ENCODE results near the gene RPL31. TPM values are rescaled to one million over a fixed set of nuclear protein-coding genes. Genes with fewer than 3 reads are reported as not detected.

The RPL31 gene
- 8,456 TPM for polyA plus RNA-seq (2013)

DNA sequence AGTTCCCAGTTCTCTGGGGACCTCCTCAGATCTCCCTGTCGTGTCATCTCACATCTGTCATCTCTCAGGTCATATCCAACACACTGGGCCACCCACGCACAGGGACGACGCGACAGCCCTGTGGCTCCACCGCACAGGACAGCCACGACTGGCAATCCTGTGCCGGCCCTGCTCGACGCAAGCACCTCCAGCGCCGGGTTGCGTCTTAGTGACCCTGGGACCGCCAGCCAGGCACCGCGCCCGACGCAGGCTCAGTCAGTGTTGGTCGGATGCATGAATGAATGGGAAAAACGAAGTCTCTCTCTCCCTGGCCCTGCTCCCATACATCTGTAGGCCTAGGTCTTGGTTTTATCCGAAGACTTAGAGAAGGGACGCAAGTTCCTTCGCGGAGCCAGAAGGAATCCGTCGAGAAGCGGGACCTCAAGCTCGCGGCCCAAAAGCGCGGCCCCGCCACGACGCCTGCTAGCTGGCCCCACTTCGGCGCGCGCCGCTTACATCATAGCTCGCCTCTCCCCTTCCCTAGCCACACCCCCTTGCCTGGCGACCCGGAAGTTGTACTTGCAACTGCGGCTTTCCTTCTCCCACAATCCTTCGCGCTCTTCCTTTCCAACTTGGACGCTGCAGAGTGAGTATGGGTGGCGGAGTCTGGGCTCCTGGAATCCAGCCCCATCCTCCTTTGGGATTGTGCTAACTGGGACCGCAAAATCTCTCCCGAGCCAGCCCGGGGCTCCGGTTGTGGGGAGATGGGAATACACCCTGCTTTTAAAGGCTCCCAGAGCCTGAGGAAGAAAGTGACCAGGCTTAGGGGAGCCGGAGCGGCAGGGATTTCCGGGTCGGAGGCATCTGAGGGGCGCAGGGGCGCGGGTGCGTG is at the start of gene RPL31:
TSS of gene RPL31 (plus strand) at position 599 of the 871 bp plus-strand sequence. CDS start 413 bp downstream, outside the sequence.
- Histone ChIP-seq H3K27ac (ENCODE audit: insufficient read depth in 1 of 2, low read depth in 1 of 2, low read length in 2 of 2, poor library complexity in 1 of 2, severe bottlenecking in 2 of 2) (peak within 1 kb of the TSS; percentile 89 to 95), H3K27me3 (replicated peaks in 2 of 5; ENCODE audit: control insufficient read depth in 4 of 5, insufficient read depth in 5 of 5, low read length in 4 of 5) (peaks cover 0 to 2% (median 0%) of the 10 kb centered on the region in 5 experiments), H3K36me3 (ENCODE audit: control insufficient read depth in 4 of 4, insufficient read depth in 4 of 4, low read length in 3 of 4) (peaks cover 12 to 42% (median 32%) of the 10 kb centered on the region in 4 experiments), H3K9me3 (ENCODE audit: control extremely low read depth in 1 of 5, control insufficient read depth in 4 of 5, insufficient read depth in 2 of 5, low read depth in 1 of 5, low read length in 4 of 5) (no peaks in the 10 kb centered on the region), H3K4me1 (ENCODE audit: control extremely low read depth in 1 of 4, control insufficient read depth in 4 of 4, insufficient read depth in 4 of 4, low read length in 3 of 4) (peaks cover 12 to 26% (median 19%) of the 10 kb centered on the region in 4 experiments), H3K4me3 (ENCODE audit: control insufficient read depth in 1 of 7, extremely low read depth in 1 of 7, insufficient read depth in 4 of 7, low read depth in 2 of 7, low read length in 6 of 7) (peak within 1 kb of the TSS; percentile 92 to 98 (median 97))
- POLR2A ChIA-PET, result no interaction called here
- 11% methylated on average over 49 of the region's 59 CpGs for WGBS (ENCODE audit: insufficient coverage)
- peak; percentile 97 to 99 (median 99) for DNase-seq
- CTCF ChIA-PET, result interaction anchor here (0.6 to 2.5 kb wide), 5 partner anchors 11 to 250 kb away, joined by 3 to 13 read pairs (median 4); no protein-coding TSS in a partner anchor

DNA sequence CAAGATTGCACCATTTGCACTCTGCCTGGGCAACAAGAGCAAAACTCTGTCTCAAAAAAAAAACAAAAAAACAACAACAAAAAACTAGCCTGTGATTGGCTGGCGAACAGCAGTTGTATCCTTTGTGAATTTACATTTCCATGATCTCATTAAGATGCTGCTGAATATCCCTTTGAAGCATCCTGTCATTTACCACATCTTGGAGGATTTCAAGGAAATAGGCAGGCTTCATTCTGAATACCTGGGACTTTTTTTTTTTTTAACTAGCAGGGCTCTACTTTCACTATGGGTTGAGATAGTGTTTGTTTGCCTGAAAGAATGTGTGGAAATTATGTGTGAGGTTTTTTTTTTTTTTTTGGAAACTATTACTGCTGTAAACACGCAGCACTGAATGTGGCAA is 49.6 kb upstream of the RPL31 start:
- H3K4me1 ChIP-seq (ENCODE audit: control extremely low read depth in 1 of 4, control insufficient read depth in 4 of 4, insufficient read depth in 4 of 4, low read length in 3 of 4), result no peaks in the 10 kb centered on the region
- WGBS (ENCODE audit: insufficient coverage), result 96% methylated on average over 2 of the region's 2 CpGs
- no peak for DNase-seq
- no peaks in the 10 kb centered on the region for H3K9me3 ChIP-seq (ENCODE audit: control extremely low read depth in 1 of 5, control insufficient read depth in 4 of 5, insufficient read depth in 2 of 5, low read depth in 1 of 5, low read length in 4 of 5)
- ChIA-PET CTCF (no interaction called here), POLR2A (no interaction called here)
- H3K4me3 ChIP-seq (ENCODE audit: control insufficient read depth in 1 of 7, extremely low read depth in 1 of 7, insufficient read depth in 4 of 7, low read depth in 2 of 7, low read length in 6 of 7), result no peak overlapping the region
- peaks cover 0 to 4% (median 3%) of the 10 kb centered on the region in 5 experiments for H3K27me3 ChIP-seq (replicated peaks in 2 of 5; ENCODE audit: control insufficient read depth in 4 of 5, insufficient read depth in 5 of 5, low read length in 4 of 5)
- H3K36me3 ChIP-seq (ENCODE audit: control insufficient read depth in 4 of 4, insufficient read depth in 4 of 4, low read length in 3 of 4), result no peaks in the 10 kb centered on the region
- H3K27ac ChIP-seq (ENCODE audit: insufficient read depth in 1 of 2, low read depth in 1 of 2, low read length in 2 of 2, poor library complexity in 1 of 2, severe bottlenecking in 2 of 2), result no peak overlapping the region

DNA sequence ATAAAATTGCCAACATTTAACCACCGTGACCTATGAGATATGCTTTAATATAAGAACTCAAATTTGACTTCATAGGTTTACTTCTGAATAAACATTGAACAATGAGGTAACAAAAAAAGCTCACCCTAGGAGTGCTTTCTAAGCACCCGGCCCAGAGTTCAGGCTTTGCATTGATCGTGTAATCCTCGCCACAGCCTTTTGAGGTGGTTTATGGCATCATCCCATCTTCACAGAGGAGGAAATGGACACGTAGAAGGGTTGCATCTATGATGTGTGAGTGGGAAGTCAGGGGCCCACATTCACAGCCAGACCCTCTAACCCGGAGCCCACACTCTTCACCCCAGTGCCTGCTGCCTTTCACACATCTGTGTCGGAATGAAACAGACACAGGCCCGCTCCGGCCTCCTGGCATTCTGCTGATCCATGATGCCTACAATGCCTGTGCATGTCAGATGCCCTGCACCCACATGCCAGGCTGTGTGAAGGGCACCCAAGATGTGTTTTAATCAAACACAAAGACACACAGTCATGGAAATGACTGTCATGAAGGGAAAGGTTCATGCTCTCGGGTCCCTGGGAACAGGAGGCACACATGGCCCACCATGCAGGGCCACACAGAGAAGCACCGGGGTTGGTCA is 48.6 kb upstream of the RPL31 start:
- no peaks in the 10 kb centered on the region for H3K9me3 ChIP-seq (ENCODE audit: control extremely low read depth in 1 of 5, control insufficient read depth in 4 of 5, insufficient read depth in 2 of 5, low read depth in 1 of 5, low read length in 4 of 5)
- no peak overlapping the region for H3K27ac ChIP-seq (ENCODE audit: insufficient read depth in 1 of 2, low read depth in 1 of 2, low read length in 2 of 2, poor library complexity in 1 of 2, severe bottlenecking in 2 of 2)
- no peaks in the 10 kb centered on the region for H3K4me1 ChIP-seq (ENCODE audit: control extremely low read depth in 1 of 4, control insufficient read depth in 4 of 4, insufficient read depth in 4 of 4, low read length in 3 of 4)
- CTCF ChIA-PET, result interaction anchor here (0.6 kb wide), 1 partner anchor 1853 kb away, joined by 3 read pairs; no protein-coding TSS in a partner anchor
- DNase-seq, result no peak
- POLR2A ChIA-PET, result no interaction called here
- no peaks in the 10 kb centered on the region for H3K36me3 ChIP-seq (ENCODE audit: control insufficient read depth in 4 of 4, insufficient read depth in 4 of 4, low read length in 3 of 4)
- 100% methylated on average over 9 of the region's 11 CpGs for WGBS (ENCODE audit: insufficient coverage)
- H3K27me3 ChIP-seq (replicated peaks in 2 of 5; ENCODE audit: control insufficient read depth in 4 of 5, insufficient read depth in 5 of 5, low read length in 4 of 5), result peaks cover 0 to 3% (median 0%) of the 10 kb centered on the region in 5 experiments
- no peak overlapping the region for H3K4me3 ChIP-seq (ENCODE audit: control insufficient read depth in 1 of 7, extremely low read depth in 1 of 7, insufficient read depth in 4 of 7, low read depth in 2 of 7, low read length in 6 of 7)

DNA sequence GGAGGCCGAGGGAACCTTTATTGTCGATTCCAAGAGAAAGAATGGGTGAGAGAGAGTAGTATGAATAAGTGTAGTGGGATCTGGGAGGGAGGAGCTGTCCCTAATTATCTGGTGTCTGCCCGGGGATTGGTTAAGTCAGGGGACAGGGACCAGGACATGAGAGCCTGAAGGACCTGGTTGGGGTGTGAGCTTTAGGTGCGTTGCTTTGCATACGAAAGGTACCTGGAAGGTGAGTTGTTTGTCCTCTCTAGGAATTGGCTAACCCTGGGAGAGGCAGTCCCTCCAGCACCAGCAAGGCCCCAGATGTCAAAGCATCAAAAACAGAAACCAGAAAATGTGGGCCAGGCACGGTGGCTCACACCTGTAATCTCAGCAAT is 48.1 kb upstream of the RPL31 start:
- no peak overlapping the region for H3K4me3 ChIP-seq (ENCODE audit: control insufficient read depth in 1 of 7, extremely low read depth in 1 of 7, insufficient read depth in 4 of 7, low read depth in 2 of 7, low read length in 6 of 7)
- 86% methylated on average over 4 of the region's 6 CpGs for WGBS (ENCODE audit: insufficient coverage)
- H3K36me3 ChIP-seq (ENCODE audit: control insufficient read depth in 4 of 4, insufficient read depth in 4 of 4, low read length in 3 of 4), result no peaks in the 10 kb centered on the region
- no peak overlapping the region for H3K27ac ChIP-seq (ENCODE audit: insufficient read depth in 1 of 2, low read depth in 1 of 2, low read length in 2 of 2, poor library complexity in 1 of 2, severe bottlenecking in 2 of 2)
- CTCF ChIA-PET, result no interaction called here
- no peaks in the 10 kb centered on the region for H3K4me1 ChIP-seq (ENCODE audit: control extremely low read depth in 1 of 4, control insufficient read depth in 4 of 4, insufficient read depth in 4 of 4, low read length in 3 of 4)
- no peaks in the 10 kb centered on the region for H3K9me3 ChIP-seq (ENCODE audit: control extremely low read depth in 1 of 5, control insufficient read depth in 4 of 5, insufficient read depth in 2 of 5, low read depth in 1 of 5, low read length in 4 of 5)
- DNase-seq, result no peak
- peaks cover 0 to 2% (median 0%) of the 10 kb centered on the region in 5 experiments for H3K27me3 ChIP-seq (replicated peaks in 2 of 5; ENCODE audit: control insufficient read depth in 4 of 5, insufficient read depth in 5 of 5, low read length in 4 of 5)
- POLR2A ChIA-PET, result no interaction called here

DNA sequence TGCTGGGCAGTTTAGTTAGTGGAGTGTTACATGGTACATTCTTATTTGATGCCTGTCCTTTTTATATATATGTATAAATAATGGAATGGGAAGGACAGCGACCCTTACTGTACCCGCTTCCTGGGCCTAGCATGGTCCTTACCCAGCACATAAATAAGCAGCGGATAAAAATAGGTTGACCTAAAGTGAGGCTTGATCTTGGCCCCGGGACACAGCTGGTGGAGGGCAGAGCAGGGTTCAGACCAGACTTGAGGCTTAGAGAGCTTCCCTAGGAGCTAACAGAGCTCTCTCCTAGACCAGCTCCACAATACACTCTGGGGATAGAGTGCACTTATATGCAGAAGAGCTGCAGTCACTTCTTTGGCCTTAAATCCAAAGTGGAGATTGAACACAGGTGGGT is 46.9 kb upstream of the RPL31 start:
- Histone ChIP-seq H3K36me3 (ENCODE audit: control insufficient read depth in 4 of 4, insufficient read depth in 4 of 4, low read length in 3 of 4) (no peaks in the 10 kb centered on the region), H3K4me3 (ENCODE audit: control insufficient read depth in 1 of 7, extremely low read depth in 1 of 7, insufficient read depth in 4 of 7, low read depth in 2 of 7, low read length in 6 of 7) (no peak overlapping the region), H3K4me1 (ENCODE audit: control extremely low read depth in 1 of 4, control insufficient read depth in 4 of 4, insufficient read depth in 4 of 4, low read length in 3 of 4) (no peaks in the 10 kb centered on the region), H3K27me3 (replicated peaks in 2 of 5; ENCODE audit: control insufficient read depth in 4 of 5, insufficient read depth in 5 of 5, low read length in 4 of 5) (peaks cover 0 to 3% (median 0%) of the 10 kb centered on the region in 5 experiments), H3K9me3 (ENCODE audit: control extremely low read depth in 1 of 5, control insufficient read depth in 4 of 5, insufficient read depth in 2 of 5, low read depth in 1 of 5, low read length in 4 of 5) (no peaks in the 10 kb centered on the region), H3K27ac (ENCODE audit: insufficient read depth in 1 of 2, low read depth in 1 of 2, low read length in 2 of 2, poor library complexity in 1 of 2, severe bottlenecking in 2 of 2) (no peak overlapping the region)
- POLR2A ChIA-PET, result no interaction called here
- DNase-seq, result no peak
- CTCF ChIA-PET, result no interaction called here
- 89% methylated on average over 3 of the region's 4 CpGs for WGBS (ENCODE audit: insufficient coverage)

DNA sequence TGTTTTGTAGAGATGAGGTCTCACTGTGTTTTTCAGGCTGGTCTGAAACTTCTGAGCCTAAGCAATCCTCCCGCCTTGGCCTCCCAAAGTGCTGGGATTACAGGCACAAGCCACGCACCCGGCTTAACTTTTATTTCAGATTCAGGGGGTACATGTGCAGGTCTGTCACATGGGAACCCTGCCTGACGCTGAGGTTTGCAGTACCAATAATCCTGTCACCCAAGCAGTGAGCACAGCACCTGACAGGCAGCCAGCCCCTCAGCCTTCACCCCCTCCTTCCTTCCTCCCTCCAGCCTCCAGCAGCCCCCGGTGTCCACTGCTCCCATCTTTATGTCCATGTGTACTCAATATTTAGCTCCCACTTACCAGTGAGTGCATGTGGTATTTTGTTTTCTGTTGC is 46.0 kb upstream of the RPL31 start:
- Histone ChIP-seq H3K27me3 (replicated peaks in 2 of 5; ENCODE audit: control insufficient read depth in 4 of 5, insufficient read depth in 5 of 5, low read length in 4 of 5) (peaks cover 0 to 7% (median 0%) of the 10 kb centered on the region in 5 experiments), H3K9me3 (ENCODE audit: control extremely low read depth in 1 of 5, control insufficient read depth in 4 of 5, insufficient read depth in 2 of 5, low read depth in 1 of 5, low read length in 4 of 5) (no peaks in the 10 kb centered on the region), H3K27ac (ENCODE audit: insufficient read depth in 1 of 2, low read depth in 1 of 2, low read length in 2 of 2, poor library complexity in 1 of 2, severe bottlenecking in 2 of 2) (no peak overlapping the region), H3K4me1 (ENCODE audit: control extremely low read depth in 1 of 4, control insufficient read depth in 4 of 4, insufficient read depth in 4 of 4, low read length in 3 of 4) (no peaks in the 10 kb centered on the region), H3K36me3 (ENCODE audit: control insufficient read depth in 4 of 4, insufficient read depth in 4 of 4, low read length in 3 of 4) (no peaks in the 10 kb centered on the region), H3K4me3 (ENCODE audit: control insufficient read depth in 1 of 7, extremely low read depth in 1 of 7, insufficient read depth in 4 of 7, low read depth in 2 of 7, low read length in 6 of 7) (no peak overlapping the region)
- POLR2A ChIA-PET, result no interaction called here
- CTCF ChIA-PET, result no interaction called here
- 93% methylated on average over 4 of the region's 5 CpGs for WGBS (ENCODE audit: insufficient coverage)
- no peak for DNase-seq
